Endothelial cell of umbilical vein (primary cell): ENCODE data around the gene SNX5. TPM values are rescaled to one million over a fixed set of nuclear protein-coding genes. Genes with fewer than 3 reads are reported as not detected.

Source experiments
- BruUV-seq: library from RNA; stranded (reverse); fragments of 400-500 nt; replicated peaks from 2 replicates; lab custom pipeline; 2021; lab: Mats Ljungman, UMichigan
- CTCF ChIA-PET: fragments of 300-600, 350-600 bp; sonication (Branson Sonifier 250); formaldehyde crosslinking; loops from one replicate; lab custom pipeline; 2021; ENCODE audit warnings: antibody characterized with exemption, inconsistent platforms; lab: Charles Lee
- POLR2A ChIA-PET: fragments of 300-600, 350-600 bp; sonication (Branson Sonifier 250); formaldehyde crosslinking; loops from one replicate; lab custom pipeline; 2021; ENCODE audit warnings: antibody characterized with exemption, inconsistent platforms; lab: Charles Lee
- DNase-seq: peaks from one replicate; pipeline ENCODE4 v3.0.0-alpha.2; 2011; ENCODE audit warnings: low read depth, low spot score
- FAIRE-seq: peaks from 2 replicates; lab custom pipeline; 2011; peaks lifted over from hg19 to GRCh38; lab: Jason Lieb, UNC
- H2AFZ ChIP-seq: 2 replicates; pipeline ENCODE4 v1.6.0; 2012; ENCODE audit warnings: low read depth, low read length, control low read depth, inconsistent platforms
- H3K27ac ChIP-seq: 2 replicates; pipeline ENCODE4 v1.5.1; 2011; ENCODE audit warnings: low read depth, mild to moderate bottlenecking, control low read depth, low read length, moderate library complexity; ENCODE audit not compliant: insufficient read depth
- H3K27me3 ChIP-seq, 2 experiments: 2 replicates each; pipeline versions ENCODE4 v1.6.0 to v1.6.1; 2011; ENCODE audit warnings: low read length in 2 of 2, mixed read lengths in 1 of 2; ENCODE audit not compliant: control insufficient read depth in 2 of 2, insufficient read depth in 2 of 2
- H3K36me3 ChIP-seq, 2 experiments: 2 replicates in 1 of 2; 3 replicates in 1 of 2; pipeline ENCODE4 v1.5.1; 2011; ENCODE audit warnings: low read length in 2 of 2, mild to moderate bottlenecking in 1 of 2, moderate library complexity in 1 of 2; ENCODE audit not compliant: control insufficient read depth in 2 of 2, insufficient read depth in 2 of 2; ENCODE audit errors: extremely low read depth in 1 of 2
- H3K4me1 ChIP-seq: 3 replicates; pipeline ENCODE4 v1.5.1; 2011; ENCODE audit warnings: mild to moderate bottlenecking, low read length; ENCODE audit not compliant: control insufficient read depth, insufficient read depth; ENCODE audit errors: extremely low read depth
- H3K4me2 ChIP-seq: 2 replicates; pipeline ENCODE4 v1.6.1; 2011; ENCODE audit warnings: low read length, control low read depth, mixed read lengths; ENCODE audit not compliant: insufficient read depth
- H3K4me3 ChIP-seq, 3 experiments: fragments of 200-600 bp in 1 of 3; sonication (generic), shearing (Covaris generic) in 1 of 3; replicated peaks in 1 of 3; 2 replicates each; pipeline ENCODE4 v1.5.1; 2011 to 2016; ENCODE audit warnings: control low read depth in 3 of 3, low read length in 3 of 3, mild to moderate bottlenecking in 2 of 3, inconsistent platforms in 1 of 3, low read depth in 1 of 3, moderate library complexity in 1 of 3; ENCODE audit not compliant: insufficient read depth in 1 of 3
- H3K79me2 ChIP-seq: 2 replicates; pipeline ENCODE4 v1.6.0; 2012; ENCODE audit warnings: low read length, inconsistent platforms; ENCODE audit not compliant: control insufficient read depth, insufficient read depth
- H3K9ac ChIP-seq: replicated peaks from 2 replicates; pipeline ENCODE3; 2011; ENCODE audit warnings: low read length, control low read depth; ENCODE audit not compliant: insufficient read depth; ENCODE audit errors: extremely low read depth
- H3K9me1 ChIP-seq: replicated peaks from 3 replicates; pipeline ENCODE4 v1.6.0; 2011; ENCODE audit warnings: mild to moderate bottlenecking, low read length; ENCODE audit not compliant: control insufficient read depth, insufficient read depth; ENCODE audit errors: extremely low read depth
- H3K9me3 ChIP-seq: replicated peaks from 2 replicates; pipeline ENCODE4 v1.5.1; 2012; ENCODE audit warnings: low read length, inconsistent platforms; ENCODE audit not compliant: control insufficient read depth, insufficient read depth
- H4K20me1 ChIP-seq: replicated peaks from 2 replicates; pipeline ENCODE3; 2011; ENCODE audit warnings: mild to moderate bottlenecking, low read length; ENCODE audit not compliant: control insufficient read depth, insufficient read depth; ENCODE audit errors: extremely low read depth
- CTCF ChIP-seq, 2 donors: IDR thresholded peaks; 1 replicate in 1 of 2; 2 replicates in 1 of 2; pipeline ENCODE4 v1.5.1; 2011; ENCODE audit warnings: low read length in 2 of 2, mild to moderate bottlenecking in 2 of 2, moderate library complexity in 2 of 2, control low read depth in 1 of 2, inconsistent platforms in 1 of 2, low read depth in 1 of 2; ENCODE audit not compliant: insufficient read depth in 1 of 2; ENCODE audit errors: extremely low read depth in 1 of 2
- EZH2 ChIP-seq: IDR thresholded peaks from 2 replicates; pipeline ENCODE4 v1.6.1; 2012; ENCODE audit warnings: borderline replicate concordance, low read depth, mild to moderate bottlenecking, moderate library complexity, low read length, inconsistent platforms; ENCODE audit not compliant: severe bottlenecking
- FOS ChIP-seq: IDR thresholded peaks from 2 replicates; pipeline ENCODE4 v1.6.1; 2011; ENCODE audit warnings: mild to moderate bottlenecking, low read length, moderate library complexity, borderline replicate concordance; ENCODE audit not compliant: insufficient read depth
- GATA2 ChIP-seq: IDR thresholded peaks from 2 replicates; pipeline ENCODE4 v1.7.0; 2011; ENCODE audit warnings: low read depth, mild to moderate bottlenecking, moderate library complexity, mixed read lengths, low read length; ENCODE audit not compliant: insufficient read length, insufficient read depth
- JUN ChIP-seq: IDR thresholded peaks from 2 replicates; pipeline ENCODE4 v1.6.1; 2011; ENCODE audit warnings: borderline replicate concordance, low read depth; ENCODE audit not compliant: insufficient read length, insufficient read depth
- MYC ChIP-seq: IDR thresholded peaks from one replicate; pipeline ENCODE4 v1.6.1; 2011; ENCODE audit warnings: mild to moderate bottlenecking, low read depth, low read length
- POLR2A ChIP-seq: IDR thresholded peaks from 2 replicates; pipeline ENCODE4 v1.6.1; 2012; ENCODE audit warnings: low read depth, mild to moderate bottlenecking, control low read depth, low read length
- POLR2AphosphoS5 ChIP-seq: IDR thresholded peaks from 2 replicates; pipeline ENCODE4 v1.6.1; 2012; ENCODE audit warnings: low read depth, mild to moderate bottlenecking, control low read depth, low read length, moderate library complexity; ENCODE audit not compliant: insufficient read depth
- dilution Hi-C: fragments of 300-500 bp; cut with MboI; formaldehyde crosslinking; loops from one replicate; pipeline ENCODE4 v1.15.0; 2019; ENCODE audit warnings: low sequenced_read_pairs; ENCODE audit not compliant: extremely low pct_ligation_motif_present
- intact Hi-C: fragments of 100-400 bp; cut with micrococcal nuclease; formaldehyde crosslinking; loops from one replicate; pipeline ENCODE4 v1.10.0; 2022
- polyA plus RNA-seq, 4 experiments: library from polyadenylated mRNA; depleted of rRNA in 3 of 4; stranded (reverse) in 3 of 4; unstranded in 1 of 4; fragments of >200 nt; gene quantifications; 2 replicates each; pipeline versions ENCODE4 v1.2.1 to v1.2.3, GENCODE V29; 2011 to 2012; ENCODE audit warnings: missing spikeins in 1 of 4
- total RNA-seq: library from RNA; stranded (reverse); gene quantifications from 2 replicates; pipeline ENCODE4 v1.2.3, GENCODE V29; 2021
- TF ChIP-seq, protein P1 (sequence below): IDR thresholded peaks from 2 replicates; pipeline ENCODE4 v1.6.1; 2011; ENCODE audit not compliant: insufficient read depth, insufficient read length

The SNX5 gene
- total and polyA plus RNA-seq, 2 donors (not counting 3 experiments of a cell fraction or from before 2014, with no cell fraction given): 76.2 to 121 TPM

DNA sequence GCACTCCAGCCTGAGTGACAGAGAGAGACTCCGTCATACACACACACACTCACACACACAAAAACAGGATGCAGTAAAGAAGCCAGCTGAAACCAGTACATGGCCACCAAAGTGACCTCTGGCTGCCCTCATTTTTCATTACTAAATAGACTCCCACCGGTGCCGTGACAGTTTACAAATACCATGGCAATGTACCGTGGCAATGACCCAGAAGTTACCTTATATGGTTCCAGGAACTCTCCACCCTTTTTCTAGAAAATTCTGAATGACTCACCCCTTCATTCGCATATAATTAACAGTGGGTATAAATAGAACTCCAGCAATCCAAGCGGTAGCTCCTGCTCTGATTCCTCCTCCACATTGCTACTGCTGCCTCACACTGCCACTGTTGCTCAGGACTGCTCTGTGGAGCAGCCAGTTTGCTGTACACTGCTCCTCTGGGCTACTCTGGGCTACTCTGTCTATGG is 57.7 kb downstream of the SNX5 start:
- TF ChIP-seq, protein P1, sequence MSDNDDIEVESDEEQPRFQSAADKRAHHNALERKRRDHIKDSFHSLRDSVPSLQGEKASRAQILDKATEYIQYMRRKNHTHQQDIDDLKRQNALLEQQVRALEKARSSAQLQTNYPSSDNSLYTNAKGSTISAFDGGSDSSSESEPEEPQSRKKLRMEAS: no peak
- TF ChIP-seq EZH2 (no peak), JUN (peak; percentile 34), POLR2A (no peak), POLR2AphosphoS5 (no peak), MYC (no peak)
- no peak overlapping the region for H3K27ac ChIP-seq
- H3K9ac ChIP-seq: no peak overlapping the region
- ChIA-PET POLR2A (no interaction called here), CTCF (interaction anchor here (0.5 to 2.2 kb wide), 3 partner anchors 27 to 229 kb away, joined by 3 to 16 read pairs (median 3); no protein-coding TSS in a partner anchor)
- no peaks in the 10 kb centered on the region for H3K36me3 ChIP-seq
- H3K4me1 ChIP-seq: no peaks in the 10 kb centered on the region
- dilution Hi-C loops: no loop called here
- H3K4me3 ChIP-seq: no peak overlapping the region
- no TSS peak for BruUV-seq
- no peaks in the 10 kb centered on the region for H3K9me3 ChIP-seq
- no peaks in the 10 kb centered on the region for H3K79me2 ChIP-seq
- no peak overlapping the region for H3K4me2 ChIP-seq
- H3K9me1 ChIP-seq: no peaks in the 10 kb centered on the region
- H4K20me1 ChIP-seq: no peaks in the 10 kb centered on the region
- intact Hi-C loops: no loop called here
- H3K27me3 ChIP-seq: peaks cover 2 to 5% of the 10 kb centered on the region in 2 experiments
- DNase-seq (peak; percentile 52), FAIRE-seq (no peak)
- H2AFZ ChIP-seq: peak overlapping the region; percentile 20

GRCh38 chr20:17909869-17910321 is 58.7 kb downstream of the SNX5 start:
- DNase-seq (no peak), FAIRE-seq (no peak)
- POLR2A ChIA-PET: no interaction called here
- intact Hi-C loops: no loop called here
- Histone ChIP-seq H3K9me3 (no peaks in the 10 kb centered on the region), H3K27me3 (peaks cover 2 to 5% of the 10 kb centered on the region in 2 experiments), H3K4me2 (no peak overlapping the region), H4K20me1 (no peaks in the 10 kb centered on the region), H3K79me2 (no peaks in the 10 kb centered on the region), H3K9ac (no peak overlapping the region), H3K36me3 (no peaks in the 10 kb centered on the region), H3K9me1 (no peaks in the 10 kb centered on the region), H3K27ac (no peak overlapping the region), H2AFZ (no peak overlapping the region), H3K4me1 (no peaks in the 10 kb centered on the region), H3K4me3 (no peak overlapping the region)
- BruUV-seq: no TSS peak
- no peak for TF ChIP-seq MYC
- TF ChIP-seq FOS: no peak
- TF ChIP-seq CTCF (IDR thresholded peaks at IDR 0.05; ENCODE audit: extremely low read depth in 1 of 2, insufficient read depth in 1 of 2, low read depth in 1 of 2, low read length in 2 of 2): no peak
- no peak for TF ChIP-seq POLR2A
- no peak for TF ChIP-seq EZH2
- TF ChIP-seq, protein P1: no peak
- no peak for TF ChIP-seq JUN
- no peak for TF ChIP-seq GATA2
- TF ChIP-seq POLR2AphosphoS5: no peak
- dilution Hi-C loops: no loop called here
- CTCF ChIA-PET: interaction anchor here (2.2 kb wide), 1 partner anchor 28 kb away, joined by 16 read pairs; no protein-coding TSS in a partner anchor
